Endothelial cell of umbilical vein (primary cell): ENCODE measurements around the gene TMTC1. TPM values are rescaled to one million over a fixed set of nuclear protein-coding genes. Genes with fewer than 3 reads are reported as not detected.

Source experiments
- BruUV-seq: library from RNA; stranded (reverse); fragments of 400-500 nt; replicated peaks from 2 replicates; lab custom pipeline; 2021; lab: Mats Ljungman, UMichigan
- CTCF ChIA-PET: fragments of 300-600, 350-600 bp; sonication (Branson Sonifier 250); formaldehyde crosslinking; loops from one replicate; lab custom pipeline; 2021; ENCODE audit warnings: antibody characterized with exemption, inconsistent platforms; lab: Charles Lee
- POLR2A ChIA-PET: fragments of 300-600, 350-600 bp; sonication (Branson Sonifier 250); formaldehyde crosslinking; loops from one replicate; lab custom pipeline; 2021; ENCODE audit warnings: antibody characterized with exemption, inconsistent platforms; lab: Charles Lee
- DNase-seq: peaks from one replicate; pipeline ENCODE4 v3.0.0-alpha.2; 2011; ENCODE audit warnings: low read depth, low spot score
- FAIRE-seq: peaks from 2 replicates; lab custom pipeline; 2011; peaks lifted over from hg19 to GRCh38; lab: Jason Lieb, UNC
- H2AFZ ChIP-seq: 2 replicates; pipeline ENCODE4 v1.6.0; 2012; ENCODE audit warnings: low read depth, low read length, control low read depth, inconsistent platforms
- H3K27ac ChIP-seq: 2 replicates; pipeline ENCODE4 v1.5.1; 2011; ENCODE audit warnings: low read depth, mild to moderate bottlenecking, control low read depth, low read length, moderate library complexity; ENCODE audit not compliant: insufficient read depth
- H3K27me3 ChIP-seq, 2 experiments: 2 replicates each; pipeline versions ENCODE4 v1.6.0 to v1.6.1; 2011; ENCODE audit warnings: low read length in 2 of 2, mixed read lengths in 1 of 2; ENCODE audit not compliant: control insufficient read depth in 2 of 2, insufficient read depth in 2 of 2
- H3K36me3 ChIP-seq, 2 experiments: 2 replicates in 1 of 2; 3 replicates in 1 of 2; pipeline ENCODE4 v1.5.1; 2011; ENCODE audit warnings: low read length in 2 of 2, mild to moderate bottlenecking in 1 of 2, moderate library complexity in 1 of 2; ENCODE audit not compliant: control insufficient read depth in 2 of 2, insufficient read depth in 2 of 2; ENCODE audit errors: extremely low read depth in 1 of 2
- H3K4me1 ChIP-seq: 3 replicates; pipeline ENCODE4 v1.5.1; 2011; ENCODE audit warnings: mild to moderate bottlenecking, low read length; ENCODE audit not compliant: control insufficient read depth, insufficient read depth; ENCODE audit errors: extremely low read depth
- H3K4me2 ChIP-seq: 2 replicates; pipeline ENCODE4 v1.6.1; 2011; ENCODE audit warnings: low read length, control low read depth, mixed read lengths; ENCODE audit not compliant: insufficient read depth
- H3K4me3 ChIP-seq, 3 experiments: fragments of 200-600 bp in 1 of 3; sonication (generic), shearing (Covaris generic) in 1 of 3; replicated peaks in 1 of 3; 2 replicates each; pipeline ENCODE4 v1.5.1; 2011 to 2016; ENCODE audit warnings: control low read depth in 3 of 3, low read length in 3 of 3, mild to moderate bottlenecking in 2 of 3, inconsistent platforms in 1 of 3, low read depth in 1 of 3, moderate library complexity in 1 of 3; ENCODE audit not compliant: insufficient read depth in 1 of 3
- H3K79me2 ChIP-seq: 2 replicates; pipeline ENCODE4 v1.6.0; 2012; ENCODE audit warnings: low read length, inconsistent platforms; ENCODE audit not compliant: control insufficient read depth, insufficient read depth
- H3K9ac ChIP-seq: replicated peaks from 2 replicates; pipeline ENCODE3; 2011; ENCODE audit warnings: low read length, control low read depth; ENCODE audit not compliant: insufficient read depth; ENCODE audit errors: extremely low read depth
- H3K9me1 ChIP-seq: replicated peaks from 3 replicates; pipeline ENCODE4 v1.6.0; 2011; ENCODE audit warnings: mild to moderate bottlenecking, low read length; ENCODE audit not compliant: control insufficient read depth, insufficient read depth; ENCODE audit errors: extremely low read depth
- H3K9me3 ChIP-seq: replicated peaks from 2 replicates; pipeline ENCODE4 v1.5.1; 2012; ENCODE audit warnings: low read length, inconsistent platforms; ENCODE audit not compliant: control insufficient read depth, insufficient read depth
- H4K20me1 ChIP-seq: replicated peaks from 2 replicates; pipeline ENCODE3; 2011; ENCODE audit warnings: mild to moderate bottlenecking, low read length; ENCODE audit not compliant: control insufficient read depth, insufficient read depth; ENCODE audit errors: extremely low read depth
- CTCF ChIP-seq, 2 donors: IDR thresholded peaks; 1 replicate in 1 of 2; 2 replicates in 1 of 2; pipeline ENCODE4 v1.5.1; 2011; ENCODE audit warnings: low read length in 2 of 2, mild to moderate bottlenecking in 2 of 2, moderate library complexity in 2 of 2, control low read depth in 1 of 2, inconsistent platforms in 1 of 2, low read depth in 1 of 2; ENCODE audit not compliant: insufficient read depth in 1 of 2; ENCODE audit errors: extremely low read depth in 1 of 2
- EZH2 ChIP-seq: IDR thresholded peaks from 2 replicates; pipeline ENCODE4 v1.6.1; 2012; ENCODE audit warnings: borderline replicate concordance, low read depth, mild to moderate bottlenecking, moderate library complexity, low read length, inconsistent platforms; ENCODE audit not compliant: severe bottlenecking
- FOS ChIP-seq: IDR thresholded peaks from 2 replicates; pipeline ENCODE4 v1.6.1; 2011; ENCODE audit warnings: mild to moderate bottlenecking, low read length, moderate library complexity, borderline replicate concordance; ENCODE audit not compliant: insufficient read depth
- GATA2 ChIP-seq: IDR thresholded peaks from 2 replicates; pipeline ENCODE4 v1.7.0; 2011; ENCODE audit warnings: low read depth, mild to moderate bottlenecking, moderate library complexity, mixed read lengths, low read length; ENCODE audit not compliant: insufficient read length, insufficient read depth
- JUN ChIP-seq: IDR thresholded peaks from 2 replicates; pipeline ENCODE4 v1.6.1; 2011; ENCODE audit warnings: borderline replicate concordance, low read depth; ENCODE audit not compliant: insufficient read length, insufficient read depth
- MAX ChIP-seq: IDR thresholded peaks from 2 replicates; pipeline ENCODE4 v1.6.1; 2011; ENCODE audit not compliant: insufficient read depth, insufficient read length
- MYC ChIP-seq: IDR thresholded peaks from one replicate; pipeline ENCODE4 v1.6.1; 2011; ENCODE audit warnings: mild to moderate bottlenecking, low read depth, low read length
- POLR2A ChIP-seq: IDR thresholded peaks from 2 replicates; pipeline ENCODE4 v1.6.1; 2012; ENCODE audit warnings: low read depth, mild to moderate bottlenecking, control low read depth, low read length
- POLR2AphosphoS5 ChIP-seq: IDR thresholded peaks from 2 replicates; pipeline ENCODE4 v1.6.1; 2012; ENCODE audit warnings: low read depth, mild to moderate bottlenecking, control low read depth, low read length, moderate library complexity; ENCODE audit not compliant: insufficient read depth
- dilution Hi-C: fragments of 300-500 bp; cut with MboI; formaldehyde crosslinking; loops from one replicate; pipeline ENCODE4 v1.15.0; 2019; ENCODE audit warnings: low sequenced_read_pairs; ENCODE audit not compliant: extremely low pct_ligation_motif_present
- intact Hi-C: fragments of 100-400 bp; cut with micrococcal nuclease; formaldehyde crosslinking; loops from one replicate; pipeline ENCODE4 v1.10.0; 2022
- polyA plus RNA-seq, 4 experiments: library from polyadenylated mRNA; depleted of rRNA in 3 of 4; stranded (reverse) in 3 of 4; unstranded in 1 of 4; fragments of >200 nt; gene quantifications; 2 replicates each; pipeline versions ENCODE4 v1.2.1 to v1.2.3, GENCODE V29; 2011 to 2012; ENCODE audit warnings: missing spikeins in 1 of 4
- total RNA-seq: library from RNA; stranded (reverse); gene quantifications from 2 replicates; pipeline ENCODE4 v1.2.3, GENCODE V29; 2021

The TMTC1 gene
- total and polyA plus RNA-seq, 2 donors (not counting 3 experiments of a cell fraction or from before 2014, with no cell fraction given): 5.4 to 5.9 TPM

- DNase-seq (no peak), FAIRE-seq (no peak)
- ChIA-PET POLR2A (no interaction called here), CTCF (no interaction called here)
- H3K27ac ChIP-seq: no peak overlapping the region
- intact Hi-C loops (no loop called here), dilution Hi-C loops (no loop called here)
- no peak overlapping the region for H3K9ac ChIP-seq
- BruUV-seq: no TSS peak
- H4K20me1 ChIP-seq: no peaks in the 10 kb centered on the region
- no peaks in the 10 kb centered on the region for H3K9me1 ChIP-seq
- H3K27me3 ChIP-seq: no peaks in the 10 kb centered on the region
- no peak for TF ChIP-seq FOS
- TF ChIP-seq MYC: no peak
- no peak for TF ChIP-seq POLR2A
- TF ChIP-seq JUN: no peak
- no peak for TF ChIP-seq CTCF (IDR thresholded peaks at IDR 0.05; ENCODE audit: extremely low read depth in 1 of 2, insufficient read depth in 1 of 2, low read depth in 1 of 2, low read length in 2 of 2)
- no peak for TF ChIP-seq MAX
- TF ChIP-seq GATA2: no peak
- no peak for TF ChIP-seq POLR2AphosphoS5
- no peak for TF ChIP-seq EZH2
- H3K4me2 ChIP-seq: no peak overlapping the region
- no peaks in the 10 kb centered on the region for H3K79me2 ChIP-seq
- no peaks in the 10 kb centered on the region for H3K4me1 ChIP-seq
- H2AFZ ChIP-seq: no peak overlapping the region
- no peaks in the 10 kb centered on the region for H3K9me3 ChIP-seq
- H3K4me3 ChIP-seq: no peak overlapping the region
- no peaks in the 10 kb centered on the region for H3K36me3 ChIP-seq
Measured at GRCh38 chr12:29638528-29638927, 145.2 kb downstream of the TMTC1 start.
